Cardiac muscle cell (in vitro differentiated cells and primary cell): Measurements from ENCODE around the gene FECH. TPM values are rescaled to one million over a fixed set of nuclear protein-coding genes. Genes with fewer than 3 reads are reported as not detected.

ENCODE experiments used
- DNase-seq, 2 donors: peaks; one replicate each; pipeline versions ENCODE4 v3.0.0 to v3.0.0-alpha.2; 2010 to 2017; ENCODE audit warnings: low read depth in 1 of 2, low spot score in 1 of 2
- H3K27ac ChIP-seq: fragments of 200-600 bp; sonication (generic); 2 replicates; pipeline ENCODE4 v1.5.1; 2016
- H3K27me3 ChIP-seq: fragments of 200-600 bp; sonication (generic); 2 replicates; pipeline ENCODE4 v1.6.0; 2016; ENCODE audit warnings: control low read depth
- H3K36me3 ChIP-seq: fragments of 200-600 bp; sonication (generic); 2 replicates; pipeline ENCODE4 v1.5.1; 2016; ENCODE audit warnings: control low read depth
- H3K4me1 ChIP-seq: fragments of 200-600 bp; sonication (generic); 2 replicates; pipeline ENCODE4 v1.8.1; 2017; ENCODE audit warnings: low read depth, mild to moderate bottlenecking, mixed run types
- H3K4me3 ChIP-seq: fragments of 200-600 bp; sonication (generic); 2 replicates; pipeline ENCODE4 v1.5.1; 2016; ENCODE audit warnings: mild to moderate bottlenecking
- H3K9me3 ChIP-seq: fragments of 200-600 bp; sonication (generic); 2 replicates; pipeline ENCODE4 v1.5.1; 2017; ENCODE audit warnings: low read depth, mild to moderate bottlenecking, control low read depth
- polyA plus RNA-seq: library from polyadenylated mRNA; unstranded; fragments of >200 nt; fragmentation: Nextera tagmentation; extraction: Ambion mirVana; gene quantifications from 2 replicates; pipeline ENCODE4 v1.2.1, GENCODE V29; 2016
- total RNA-seq: library from RNA; depleted of rRNA; stranded (reverse); fragments of >200 nt; gene quantifications from 2 replicates; pipeline ENCODE4 v1.2.3, GENCODE V29; 2016
- TF ChIP-seq, protein P1 (sequence below): IDR thresholded peaks from 2 replicates; pipeline ENCODE4 v1.5.1; 2012; ENCODE audit warnings: low read depth, mild to moderate bottlenecking, low read length

FECH gene
- total and polyA plus RNA-seq, 2 experiments from 2014 or later: 47.4 to 94.5 TPM

DNA sequence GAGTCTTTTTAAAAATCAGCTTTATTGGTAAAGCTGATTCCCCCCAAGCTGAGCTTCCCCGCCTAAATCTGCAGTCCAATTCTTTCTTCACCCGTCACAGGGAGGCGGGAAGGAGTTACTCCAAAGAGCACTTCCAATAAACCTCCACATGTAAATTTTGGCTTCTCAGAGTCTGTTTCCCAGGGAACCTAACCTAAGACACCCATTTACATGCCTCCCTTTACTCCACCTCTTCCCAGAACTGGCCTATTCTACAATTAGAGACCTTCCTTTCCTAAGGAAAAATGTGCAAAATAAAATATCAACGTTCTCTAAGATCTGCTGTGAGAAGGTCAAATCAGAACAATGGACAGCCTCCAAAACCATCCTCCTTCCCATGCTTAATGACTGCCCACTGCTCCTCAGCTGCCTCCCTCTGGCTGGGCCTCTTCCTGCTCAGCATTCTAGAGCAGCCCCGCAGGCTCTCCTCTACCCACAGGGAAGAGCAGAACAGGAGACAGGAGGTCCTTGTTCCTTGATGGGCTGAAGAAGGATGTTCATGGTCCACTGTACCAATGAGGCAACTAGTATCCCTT lies 87.7 kb downstream of the FECH start:
- TF ChIP-seq, protein P1, sequence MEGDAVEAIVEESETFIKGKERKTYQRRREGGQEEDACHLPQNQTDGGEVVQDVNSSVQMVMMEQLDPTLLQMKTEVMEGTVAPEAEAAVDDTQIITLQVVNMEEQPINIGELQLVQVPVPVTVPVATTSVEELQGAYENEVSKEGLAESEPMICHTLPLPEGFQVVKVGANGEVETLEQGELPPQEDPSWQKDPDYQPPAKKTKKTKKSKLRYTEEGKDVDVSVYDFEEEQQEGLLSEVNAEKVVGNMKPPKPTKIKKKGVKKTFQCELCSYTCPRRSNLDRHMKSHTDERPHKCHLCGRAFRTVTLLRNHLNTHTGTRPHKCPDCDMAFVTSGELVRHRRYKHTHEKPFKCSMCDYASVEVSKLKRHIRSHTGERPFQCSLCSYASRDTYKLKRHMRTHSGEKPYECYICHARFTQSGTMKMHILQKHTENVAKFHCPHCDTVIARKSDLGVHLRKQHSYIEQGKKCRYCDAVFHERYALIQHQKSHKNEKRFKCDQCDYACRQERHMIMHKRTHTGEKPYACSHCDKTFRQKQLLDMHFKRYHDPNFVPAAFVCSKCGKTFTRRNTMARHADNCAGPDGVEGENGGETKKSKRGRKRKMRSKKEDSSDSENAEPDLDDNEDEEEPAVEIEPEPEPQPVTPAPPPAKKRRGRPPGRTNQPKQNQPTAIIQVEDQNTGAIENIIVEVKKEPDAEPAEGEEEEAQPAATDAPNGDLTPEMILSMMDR: no peak
- Histone ChIP-seq H3K27ac (no peak overlapping the region), H3K27me3 (no peaks in the 10 kb centered on the region), H3K9me3 (no peaks in the 10 kb centered on the region), H3K4me1 (peaks cover 8% of the 10 kb centered on the region), H3K36me3 (no peaks in the 10 kb centered on the region), H3K4me3 (no peak overlapping the region)
- DNase-seq: no peak

Other genes starting within 250 kb of the FECH start
- gene ST8SIA3, start 234.1 kb downstream of the FECH start, total RNA-seq: 0.07 TPM in 1 of 2 replicates, not detected in the other
- gene ST8SIA3, start 234.1 kb downstream of the FECH start, polyA plus RNA-seq: not detected in 2 replicates
- 0.03 and 0.04 TPM in 2 replicates for gene ONECUT2, start 151.3 kb downstream of the FECH start, total RNA-seq
- 0.04 TPM in 1 of 2 replicates, not detected in the other for gene ONECUT2, start 151.3 kb downstream of the FECH start, polyA plus RNA-seq
- gene NARS1, start 35.1 kb upstream of the FECH start, total RNA-seq: 184 and 229 TPM in 2 replicates
- gene NARS1, start 35.1 kb upstream of the FECH start, polyA plus RNA-seq: 179 and 196 TPM in 2 replicates
- 0.11 and 0.21 TPM in 2 replicates for gene ATP8B1, start 216.6 kb upstream of the FECH start, total RNA-seq
- 0.17 TPM in 1 of 2 replicates, not detected in the other for gene ATP8B1, start 216.6 kb upstream of the FECH start, polyA plus RNA-seq